Measurements from ENCODE around the gene LAMB3.
"Not testable (repeated sequence)": the region's sequence is repeated elsewhere in the genome, so short reads cannot be mapped to it uniquely, and the experiment has no call there.

The LAMB3 gene

GRCh38 chr1:209652121-209652735 is at the start of gene LAMB3:
Gene LAMB3 (minus strand): TSS chr1:209652425. CDS start chr1:209650944, 1,481 bp downstream.
- DNase-seq, result no peak

- DNase-seq, result not testable (repeated sequence)
Measured at GRCh38 chr1:209700686-209701085, 48.5 kb upstream of the LAMB3 start.

- DNase-seq, result no peak
Measured at GRCh38 chr1:209697126-209697525, 44.9 kb upstream of the LAMB3 start.

DNA sequence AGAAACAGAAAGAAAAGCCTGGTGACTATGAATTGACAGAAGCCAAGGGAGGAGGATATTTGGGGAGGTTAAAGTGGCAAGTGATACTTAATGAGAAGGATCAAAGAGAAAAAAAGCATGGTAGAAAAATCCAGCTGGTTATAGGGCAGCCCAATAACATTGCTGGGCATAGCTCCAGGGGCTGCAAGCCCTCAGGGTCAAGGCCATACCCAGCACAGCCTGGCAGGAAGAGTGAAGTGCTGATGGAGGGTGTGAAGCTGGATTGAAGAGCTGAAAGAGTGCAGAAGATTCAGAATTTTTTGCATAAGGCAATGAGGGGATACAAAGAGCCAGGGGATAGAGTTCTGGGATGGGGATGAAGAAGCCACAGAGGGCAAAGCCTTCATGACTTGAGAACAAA is 44.4 kb upstream of the LAMB3 start:
- DNase-seq, result no peak

DNA sequence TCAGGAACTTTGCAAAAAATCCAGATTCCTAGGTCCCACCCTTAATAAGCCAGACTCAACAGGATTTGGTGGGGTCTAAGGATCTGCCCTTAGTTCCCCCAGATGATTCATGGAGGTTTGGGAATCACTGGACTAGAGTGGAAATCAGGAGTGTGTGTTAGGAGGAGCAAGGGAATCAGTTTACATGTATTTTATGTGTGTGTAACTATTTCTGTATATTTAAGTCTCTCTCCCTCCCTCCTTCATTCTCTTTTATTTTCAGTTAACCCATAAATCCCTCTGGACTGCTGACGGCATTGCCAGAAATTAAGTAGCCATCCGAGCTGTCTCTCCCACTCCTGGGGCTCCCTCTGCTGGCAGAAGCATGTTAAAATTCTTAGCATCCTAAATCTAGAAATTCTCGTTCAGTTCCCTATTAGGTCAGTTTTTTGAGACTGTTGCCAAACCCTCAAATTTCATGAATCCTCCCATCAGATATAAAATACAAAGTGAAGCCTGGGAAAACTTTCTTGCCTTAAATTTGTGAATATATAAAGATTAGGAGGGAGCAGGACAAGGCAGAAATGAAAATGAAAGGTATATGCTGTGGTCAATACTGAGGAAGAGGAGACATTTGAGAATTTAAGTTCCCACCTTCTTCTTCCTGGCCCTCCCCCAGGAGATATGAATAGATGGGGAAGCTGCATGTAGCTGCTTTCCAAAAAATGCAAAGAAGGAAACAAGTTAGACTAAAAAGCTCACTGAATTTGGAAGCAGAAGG is 40.7 kb upstream of the LAMB3 start:
- peak; percentile 40 to 79 for DNase-seq

DNA sequence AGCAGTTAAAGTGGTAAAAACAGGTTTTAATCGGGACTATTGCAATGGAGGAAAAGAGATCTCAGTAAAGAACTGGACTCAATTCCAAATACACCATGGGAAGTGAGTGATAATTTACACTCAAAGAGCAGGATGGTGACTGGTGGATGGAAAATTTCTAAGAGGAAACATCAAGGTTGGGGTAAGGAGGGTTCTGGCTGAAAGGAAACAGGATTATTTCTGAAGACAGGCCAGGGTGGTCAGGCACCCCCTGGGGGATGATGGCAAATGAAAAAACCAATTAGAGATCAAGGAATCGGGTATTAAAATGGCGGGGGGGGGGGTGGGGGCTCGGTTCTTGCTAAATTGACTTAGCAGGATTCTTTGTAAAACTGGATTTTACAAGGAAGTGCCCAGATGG is 40.1 kb upstream of the LAMB3 start:
- DNase-seq, result no peak

DNA sequence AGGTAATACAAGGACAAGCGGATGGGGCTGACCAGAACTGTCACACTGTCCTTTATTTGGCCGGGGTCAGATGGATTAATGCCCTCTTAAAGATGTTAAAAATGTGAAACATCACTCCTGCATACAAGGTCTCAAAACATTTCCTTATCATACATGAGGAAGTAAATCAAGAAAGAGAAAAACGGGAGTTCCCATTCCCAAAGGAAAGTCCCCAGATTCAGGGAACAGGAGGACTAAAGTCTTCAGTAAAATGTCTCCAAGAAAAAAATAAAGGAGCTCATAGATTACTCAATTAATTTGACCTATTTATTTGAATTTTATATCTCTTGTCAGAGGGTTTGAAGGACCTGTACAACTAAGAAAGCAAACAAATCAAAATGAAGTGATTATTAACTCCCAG is 39.0 kb upstream of the LAMB3 start:
- no peak for DNase-seq

DNA sequence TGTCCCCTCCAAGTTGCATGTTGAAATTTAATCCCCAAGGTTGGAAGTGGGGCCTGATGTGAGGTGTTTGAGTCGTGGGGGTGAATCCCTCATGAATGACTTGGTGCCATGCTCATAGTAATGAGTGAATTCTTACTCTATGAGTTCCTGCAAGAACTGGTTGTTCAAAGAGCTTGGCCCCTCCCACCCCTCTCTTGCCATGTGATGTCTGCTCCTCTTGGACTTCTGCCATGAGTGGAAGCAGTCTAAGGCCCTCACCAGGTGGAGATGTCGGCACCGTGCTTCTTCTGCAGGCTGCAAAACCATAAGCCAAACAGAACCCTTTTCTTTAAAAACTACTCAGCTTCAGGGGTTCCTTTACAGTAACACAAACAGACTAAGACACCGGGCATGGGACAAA is 37.3 kb upstream of the LAMB3 start:
- peak in 1 of 2 experiments; percentile 1 for DNase-seq

GRCh38 chr1:209688746-209689234 is 36.6 kb upstream of the LAMB3 start:
- no peak for DNase-seq

DNA sequence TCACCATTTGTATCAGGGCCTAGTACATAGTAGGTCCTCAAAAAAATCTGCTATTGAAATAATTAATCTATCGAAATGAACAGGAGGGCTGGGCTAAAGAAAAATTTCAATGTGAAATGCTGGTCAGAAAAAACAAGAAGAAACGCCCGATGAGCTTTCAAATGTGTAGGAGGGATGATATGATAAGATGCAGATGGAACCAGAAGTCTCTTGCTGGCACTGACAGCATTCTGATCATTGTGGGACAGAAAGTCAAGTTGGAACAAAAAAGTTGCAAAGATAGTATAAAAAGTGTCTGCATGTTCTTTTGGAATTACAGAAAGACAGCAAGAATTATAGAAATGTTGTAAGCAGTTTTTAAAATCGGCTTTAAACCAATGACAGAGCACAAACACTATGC is 34.1 kb upstream of the LAMB3 start:
- DNase-seq, result no peak

DNA sequence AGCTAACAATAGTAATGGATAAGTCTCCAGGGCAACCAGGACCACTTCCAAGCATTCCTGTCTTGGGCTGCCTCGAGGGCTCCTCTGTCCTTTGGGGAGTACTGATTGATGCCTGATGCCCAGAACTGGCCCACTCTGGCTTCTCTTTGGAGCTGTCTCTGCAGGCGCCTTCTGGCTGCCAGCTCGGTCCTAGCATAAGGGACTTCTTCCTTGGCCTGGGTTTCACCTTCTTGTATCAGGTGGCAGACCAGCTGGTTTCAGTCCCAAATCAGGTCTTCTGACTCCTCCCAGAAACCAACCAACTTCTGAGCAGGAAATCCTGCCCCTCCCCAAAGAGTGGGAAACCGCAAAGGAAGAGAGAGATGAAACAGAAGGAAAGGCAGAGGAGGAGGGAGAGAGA is 33.6 kb upstream of the LAMB3 start:
- DNase-seq, result no peak

DNA sequence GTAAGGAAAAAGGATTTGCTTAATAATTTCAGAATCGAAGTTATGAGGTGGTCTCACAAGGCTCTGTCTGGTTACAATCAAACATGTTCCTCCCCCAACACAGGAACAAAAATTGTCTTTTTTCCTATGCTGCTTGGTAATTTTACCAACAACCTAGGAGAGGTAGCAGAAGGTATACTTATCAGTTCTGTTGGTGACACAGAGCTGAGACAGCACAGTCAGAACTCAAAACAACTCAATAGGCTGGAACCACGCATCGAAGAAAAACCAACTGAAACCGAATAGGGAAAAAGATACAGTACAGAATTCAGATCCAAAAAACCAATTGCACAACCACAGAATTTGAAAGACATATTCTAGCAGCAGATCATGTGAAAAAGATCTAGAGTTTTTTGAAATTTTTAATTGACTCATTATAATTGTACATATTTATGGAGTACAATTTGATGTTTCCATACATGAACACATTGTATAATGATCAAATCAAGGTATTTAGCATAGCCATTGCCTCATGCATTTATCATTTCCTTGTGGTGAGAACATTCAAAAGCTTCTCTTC is 26.8 kb upstream of the LAMB3 start:
- DNase-seq, result no peak

DNA sequence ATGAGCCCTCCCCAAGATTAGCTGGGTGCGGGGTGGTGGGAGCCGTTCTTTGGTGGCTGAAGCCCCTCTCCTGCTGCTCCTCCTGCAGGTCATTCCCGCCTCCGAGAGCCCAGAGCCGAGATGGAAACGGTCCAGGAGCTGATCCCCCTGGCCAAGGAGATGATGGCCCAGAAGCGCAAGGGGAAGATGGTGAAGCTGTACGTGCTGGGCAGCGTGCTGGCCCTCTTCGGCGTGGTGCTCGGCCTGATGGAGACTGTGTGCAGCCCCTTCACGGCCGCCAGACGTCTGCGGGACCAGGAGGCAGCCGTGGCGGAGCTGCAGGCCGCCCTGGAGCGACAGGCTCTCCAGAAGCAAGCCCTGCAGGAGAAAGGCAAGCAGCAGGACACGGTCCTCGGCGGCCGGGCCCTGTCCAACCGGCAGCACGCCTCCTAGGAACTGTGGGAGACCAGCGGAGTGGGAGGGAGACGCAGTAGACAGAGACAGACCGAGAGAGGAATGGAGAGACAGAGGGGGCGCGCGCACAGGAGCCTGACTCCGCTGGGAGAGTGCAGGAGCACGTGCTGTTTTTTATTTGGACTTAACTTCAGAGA is 23.4 kb upstream of the LAMB3 start:
- DNase-seq, result peak in 1 of 2 experiments; percentile 54

GRCh38 chr1:209674957-209675564 is 22.8 kb upstream of the LAMB3 start, which contains the start of gene G0S2:
Gene G0S2 (plus strand): TSS chr1:209675412. CDS start chr1:209675685, 273 bp downstream.
- peak; percentile 0 to 61 for DNase-seq

DNA sequence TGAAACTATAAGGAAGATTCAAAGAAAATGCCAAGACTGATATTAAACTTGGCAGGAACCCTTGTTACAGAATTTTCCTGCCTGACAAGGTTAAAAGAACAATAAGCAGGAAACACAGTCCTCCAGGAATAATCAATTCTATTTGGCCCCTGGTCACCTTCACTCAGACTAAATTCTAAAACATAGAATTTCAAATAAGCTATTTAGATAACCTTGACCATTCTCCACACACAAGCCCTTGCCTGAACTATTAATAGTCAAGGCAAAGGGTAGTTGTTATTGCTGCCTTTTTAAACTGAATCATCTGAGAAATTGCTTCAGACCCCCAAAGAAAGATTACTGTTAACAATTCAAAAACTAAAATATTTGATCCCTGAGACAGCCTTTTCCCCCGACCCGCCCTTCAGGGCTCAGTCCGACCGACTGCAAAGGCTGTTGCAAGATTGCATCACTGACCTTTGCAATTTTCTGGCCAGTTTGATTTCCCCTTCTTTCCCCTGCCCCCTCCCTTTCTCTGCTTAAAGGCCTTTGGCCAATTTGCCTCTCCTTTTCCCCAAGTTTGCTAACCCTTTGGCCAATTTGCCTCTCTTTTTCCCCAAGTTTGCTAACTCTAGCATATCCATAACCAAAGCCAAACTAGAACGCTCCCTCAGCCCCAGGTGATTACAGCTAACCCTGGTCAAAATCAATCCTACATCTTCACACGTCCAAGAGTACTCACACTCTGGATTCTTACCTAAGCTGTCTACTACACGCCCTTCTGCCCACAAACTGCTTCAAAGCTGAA is 21.6 kb upstream of the LAMB3 start:
- DNase-seq, result no peak

GRCh38 chr1:209672705-209673630 is 20.7 kb upstream of the LAMB3 start:
- no peak for DNase-seq

DNA sequence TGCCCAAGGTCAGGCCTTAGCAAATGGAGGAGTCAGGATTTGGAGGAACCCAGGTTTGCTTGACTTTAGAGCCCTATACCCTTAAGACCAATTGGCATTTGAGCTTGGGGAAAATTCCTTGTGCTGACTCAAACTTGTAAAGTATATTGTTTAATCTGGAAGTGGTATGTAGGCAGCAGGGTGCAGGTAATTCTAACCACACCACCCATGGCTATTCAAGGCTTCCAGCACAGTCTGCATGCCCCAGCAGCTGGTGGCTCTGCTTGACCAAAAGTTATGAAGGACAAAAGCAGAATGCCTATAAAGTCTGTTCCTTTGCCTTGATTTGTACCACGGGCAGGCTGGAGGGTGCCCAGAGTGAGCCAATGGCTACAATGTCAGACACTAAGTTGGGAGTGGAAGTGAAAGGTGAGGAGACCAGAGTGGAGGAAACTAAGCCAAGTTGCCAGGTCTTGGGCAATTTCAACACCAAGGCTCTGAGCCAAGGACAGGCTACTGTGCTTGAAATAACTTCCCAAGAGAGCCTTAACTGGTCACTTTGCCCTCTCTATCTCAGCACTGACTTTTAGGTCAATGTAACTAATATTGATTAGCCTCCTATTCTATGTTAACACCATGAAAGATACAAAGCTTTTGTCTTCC is 18.3 kb upstream of the LAMB3 start:
- DNase-seq, result no peak

- DNase-seq, result no peak
Measured at GRCh38 chr1:209667708-209668107, 15.5 kb upstream of the LAMB3 start.

GRCh38 chr1:209667103-209667502 is 14.9 kb upstream of the LAMB3 start:
- no peak for DNase-seq

GRCh38 chr1:209662879-209663327 is 10.7 kb upstream of the LAMB3 start:
- no peak for DNase-seq

DNA sequence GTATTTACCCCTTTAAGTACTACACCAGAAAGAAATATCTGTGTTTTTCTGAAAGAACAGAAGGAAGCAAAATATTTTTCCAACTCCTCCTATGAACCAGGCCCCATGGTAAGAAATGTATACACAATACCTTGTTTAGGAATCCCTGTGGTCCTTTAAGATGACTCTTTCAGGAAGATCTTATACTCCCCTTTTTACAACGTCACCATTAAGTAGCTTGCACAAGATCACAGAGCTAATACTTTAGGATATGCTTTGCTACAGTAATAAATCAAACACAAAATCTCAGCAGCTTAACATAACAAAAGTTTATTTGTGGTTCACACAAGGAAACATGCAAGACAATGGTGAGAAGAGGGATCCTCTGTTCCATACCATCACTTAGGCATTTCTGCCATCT is 8.8 kb upstream of the LAMB3 start:
- no peak for DNase-seq
